A549 (cell line): ENCODE data around the gene MAVS.

Experiments used
- BHLHE40 ChIP-seq: IDR thresholded peaks from 2 replicates; pipeline ENCODE4 v1.6.1; 2012; ENCODE audit warnings: low read depth, low read length, inconsistent platforms
- CBX2 ChIP-seq: fragments of 200-600 bp; sonication (generic); IDR thresholded peaks from 2 replicates; pipeline ENCODE4 v1.6.1; 2016; ENCODE audit warnings: low read depth, mild to moderate bottlenecking, borderline replicate concordance
- CBX8 ChIP-seq: fragments of 200-600 bp; sonication (generic); IDR thresholded peaks from 2 replicates; pipeline ENCODE4 v1.6.1; 2016
- FOXS1 ChIP-seq: fragments of 250-450 bp; sonication (Bioruptor Pico); IDR thresholded peaks from 2 replicates; pipeline ENCODE4 v1.5.0; 2020; ENCODE audit warnings: mild to moderate bottlenecking, moderate library complexity
- HDAC2 ChIP-seq: fragments of 200-600 bp; sonication (generic); IDR thresholded peaks from 2 replicates; pipeline ENCODE4 v1.6.1; 2016
- NR3C1 ChIP-seq: fragments of >200 bp; sonication (Bioruptor Twin); formaldehyde crosslinking; IDR thresholded peaks from 3 replicates; pipeline ENCODE4 v1.6.1; 2017
- TF ChIP-seq, protein P1 (sequence below): fragments of >200 bp; sonication (Bioruptor Twin); formaldehyde crosslinking; IDR thresholded peaks from 3 replicates; pipeline ENCODE4 v1.5.1; 2016

DNA sequence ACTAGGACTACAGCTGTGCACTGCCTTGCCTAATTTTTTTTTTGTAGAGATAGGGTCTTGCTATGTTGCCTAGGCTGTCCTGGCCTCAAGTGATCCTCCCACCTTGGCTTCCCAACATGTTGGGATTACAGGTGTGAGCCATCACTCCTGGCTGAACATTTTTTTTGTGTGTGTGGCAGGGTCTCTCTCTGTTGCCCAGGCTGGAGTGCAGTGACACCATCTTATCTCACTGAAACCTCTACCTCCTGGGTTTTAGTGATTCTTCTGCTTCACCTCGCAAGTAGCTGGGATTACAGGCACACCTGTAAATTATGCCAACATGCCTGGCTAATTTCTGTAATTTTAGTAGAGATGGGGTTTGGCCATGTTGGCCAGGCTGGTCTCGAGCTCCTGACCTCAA lies 67.8 kb downstream of the MAVS start:
- TF ChIP-seq FOXS1 (CRISPR knock-in tag) = no peak
- TF ChIP-seq NR3C1 = no peak
- no peak for TF ChIP-seq HDAC2
- TF ChIP-seq CBX8 = no peak
- no peak for TF ChIP-seq BHLHE40
- TF ChIP-seq, protein P1, sequence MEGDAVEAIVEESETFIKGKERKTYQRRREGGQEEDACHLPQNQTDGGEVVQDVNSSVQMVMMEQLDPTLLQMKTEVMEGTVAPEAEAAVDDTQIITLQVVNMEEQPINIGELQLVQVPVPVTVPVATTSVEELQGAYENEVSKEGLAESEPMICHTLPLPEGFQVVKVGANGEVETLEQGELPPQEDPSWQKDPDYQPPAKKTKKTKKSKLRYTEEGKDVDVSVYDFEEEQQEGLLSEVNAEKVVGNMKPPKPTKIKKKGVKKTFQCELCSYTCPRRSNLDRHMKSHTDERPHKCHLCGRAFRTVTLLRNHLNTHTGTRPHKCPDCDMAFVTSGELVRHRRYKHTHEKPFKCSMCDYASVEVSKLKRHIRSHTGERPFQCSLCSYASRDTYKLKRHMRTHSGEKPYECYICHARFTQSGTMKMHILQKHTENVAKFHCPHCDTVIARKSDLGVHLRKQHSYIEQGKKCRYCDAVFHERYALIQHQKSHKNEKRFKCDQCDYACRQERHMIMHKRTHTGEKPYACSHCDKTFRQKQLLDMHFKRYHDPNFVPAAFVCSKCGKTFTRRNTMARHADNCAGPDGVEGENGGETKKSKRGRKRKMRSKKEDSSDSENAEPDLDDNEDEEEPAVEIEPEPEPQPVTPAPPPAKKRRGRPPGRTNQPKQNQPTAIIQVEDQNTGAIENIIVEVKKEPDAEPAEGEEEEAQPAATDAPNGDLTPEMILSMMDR = no peak
- no peak for TF ChIP-seq CBX2
